HepG2 (cell line): ENCODE data around the gene PEBP1. TPM values are rescaled to one million over a fixed set of nuclear protein-coding genes. Genes with fewer than 3 reads are reported as not detected.

Source experiments
- ETV5 ChIP-seq: IDR thresholded peaks from 2 replicates; pipeline ENCODE4 v1.6.1; 2018; ENCODE audit warnings: missing biosample characterization, missing genetic modification reagents, inconsistent platforms, borderline replicate concordance
- HCFC1 ChIP-seq: fragments of 150-350 bp; IDR thresholded peaks from 2 replicates; pipeline ENCODE4 v1.6.1; 2014; ENCODE audit warnings: low read depth, low read length
- HDAC1 ChIP-seq: sonication (generic); formaldehyde crosslinking; IDR thresholded peaks from 2 replicates; pipeline ENCODE4 v1.5.1; 2020; ENCODE audit warnings: mild to moderate bottlenecking, missing genetic modification reagents
- HHEX ChIP-seq: IDR thresholded peaks from 2 replicates; pipeline ENCODE4 v1.6.1; 2016; ENCODE audit warnings: control low read depth
- JUN ChIP-seq: sonication (generic); formaldehyde crosslinking; IDR thresholded peaks from 2 replicates; pipeline ENCODE4 v1.4.0; 2020; ENCODE audit warnings: mild to moderate bottlenecking, missing genetic modification reagents
- MAFF ChIP-seq: IDR thresholded peaks from 2 replicates; pipeline ENCODE4 v1.6.1; 2011; ENCODE audit warnings: low read depth, low read length, improper control_type of control experiment
- MED8 ChIP-seq: sonication (generic); formaldehyde crosslinking; IDR thresholded peaks from 2 replicates; pipeline ENCODE4 v1.8.1; 2023; ENCODE audit warnings: mild to moderate bottlenecking, missing genetic modification reagents; ENCODE audit not compliant: insufficient replicate concordance
- NPAS2 ChIP-seq: sonication (generic); formaldehyde crosslinking; IDR thresholded peaks from 2 replicates; pipeline ENCODE4 v1.8.0; 2022; ENCODE audit warnings: mild to moderate bottlenecking, missing genetic modification reagents, borderline replicate concordance
- PHB2 ChIP-seq: fragments of 450-650 bp; IDR thresholded peaks from 2 replicates; pipeline ENCODE4 v1.6.1; 2018; ENCODE audit not compliant: partially characterized antibody
- PRDM4 ChIP-seq: sonication (generic); formaldehyde crosslinking; IDR thresholded peaks from 2 replicates; pipeline ENCODE4 v1.9.0; 2021; ENCODE audit warnings: missing genetic modification reagents, borderline replicate concordance
- RARA ChIP-seq: IDR thresholded peaks from 2 replicates; pipeline ENCODE4 v1.6.1; 2016; ENCODE audit warnings: missing genetic modification reagents, missing compliant biosample characterization
- RELA ChIP-seq: sonication (generic); formaldehyde crosslinking; IDR thresholded peaks from 2 replicates; pipeline ENCODE4 v1.4.0; 2020; ENCODE audit warnings: missing genetic modification reagents
- SP5 ChIP-seq: IDR thresholded peaks from 2 replicates; pipeline ENCODE4 v1.6.1; 2016; ENCODE audit warnings: low read depth, borderline replicate concordance
- ZBTB25 ChIP-seq: IDR thresholded peaks from 2 replicates; pipeline ENCODE4 v1.6.1; 2018; ENCODE audit warnings: missing genetic modification reagents
- ZNF496 ChIP-seq: sonication (generic); formaldehyde crosslinking; IDR thresholded peaks from 2 replicates; pipeline ENCODE4 v1.8.1; 2023; ENCODE audit warnings: mild to moderate bottlenecking, moderate library complexity, missing genetic modification reagents; ENCODE audit not compliant: insufficient replicate concordance
- ZNF556 ChIP-seq: sonication (generic); formaldehyde crosslinking; IDR thresholded peaks from 2 replicates; pipeline ENCODE4 v1.4.0; 2020; ENCODE audit warnings: mild to moderate bottlenecking, missing genetic modification reagents, borderline replicate concordance
- ZNF558 ChIP-seq: sonication (generic); formaldehyde crosslinking; IDR thresholded peaks from 2 replicates; pipeline ENCODE4 v1.9.0; 2022; ENCODE audit warnings: mild to moderate bottlenecking, missing genetic modification reagents, borderline replicate concordance
- ZNF878 ChIP-seq: sonication (generic); formaldehyde crosslinking; IDR thresholded peaks from 2 replicates; pipeline ENCODE4 v1.8.1; 2023; ENCODE audit warnings: mild to moderate bottlenecking, missing genetic modification reagents, moderate library complexity
- ZNF891 ChIP-seq: sonication (generic); formaldehyde crosslinking; IDR thresholded peaks from 2 replicates; pipeline ENCODE4 v1.5.0; 2020; ENCODE audit warnings: mild to moderate bottlenecking, missing genetic modification reagents
- ZSCAN25 ChIP-seq: sonication (generic); formaldehyde crosslinking; IDR thresholded peaks from 2 replicates; pipeline ENCODE4 v1.8.0; 2022; ENCODE audit warnings: mild to moderate bottlenecking, missing genetic modification reagents
- ZSCAN31 ChIP-seq: sonication (generic); formaldehyde crosslinking; IDR thresholded peaks from 2 replicates; pipeline ENCODE4 v1.5.0; 2020; ENCODE audit warnings: low read depth, mild to moderate bottlenecking, missing genetic modification reagents
- polyA plus RNA-seq, 8 experiments: library from polyadenylated mRNA; depleted of rRNA in 3 of 8; stranded (reverse) in 7 of 8; unstranded in 1 of 8; fragments of >200 nt; fragmentation: Illumina TruSeq in 4 of 8; extraction: Trizol in 4 of 8; gene quantifications; 2 replicates each; pipeline versions ENCODE4 v1.2.1 to v1.2.3, GENCODE V29; 2011 to 2016; ENCODE audit warnings: low read depth in 4 of 8, missing spikeins in 1 of 8, mixed read lengths in 1 of 8; ENCODE audit not compliant: insufficient read depth in 1 of 8
- total RNA-seq, 5 experiments: library from RNA; depleted of rRNA; stranded (reverse); fragments of >200 nt; fragmentation: Illumina TruSeq; extraction: Trizol; gene quantifications; 2 replicates each; pipeline ENCODE4 v1.2.3, GENCODE V29; 2016; ENCODE audit warnings: low read depth in 1 of 5
- TF ChIP-seq, protein P1 (sequence below): sonication (generic); formaldehyde crosslinking; IDR thresholded peaks from 2 replicates; pipeline ENCODE4 v1.9.0; 2021; ENCODE audit warnings: missing genetic modification reagents, borderline replicate concordance
- TF ChIP-seq, protein P2 (sequence below): sonication (generic); formaldehyde crosslinking; IDR thresholded peaks from 2 replicates; pipeline ENCODE4 v1.4.0; 2020; ENCODE audit warnings: missing genetic modification reagents, borderline replicate concordance

PEBP1 gene
- total and polyA plus RNA-seq, 2 of the 13 experiments (the other 11 are each of a cell fraction or from before 2014, with no cell fraction given) = 538 to 1,505 TPM

GRCh38 chr12:118136559-118137003 is 657 bp downstream of the PEBP1 start (continued):
- TF ChIP-seq ZNF558 (CRISPR knock-in tag) = peak; percentile 68; the same call in 1 of the 2 replicates
- peak; percentile 61; the same call in 1 of the 2 replicates for TF ChIP-seq SP5 (CRISPR knock-in tag)
- no peak for TF ChIP-seq ZNF891 (CRISPR knock-in tag)
- no peak for TF ChIP-seq JUN
- TF ChIP-seq MAFF = no peak
- no peak for TF ChIP-seq ETV5 (CRISPR knock-in tag)
- TF ChIP-seq ZSCAN25 = peak; percentile 39; the same call in 1 of the 2 replicates
- TF ChIP-seq, protein P1, sequence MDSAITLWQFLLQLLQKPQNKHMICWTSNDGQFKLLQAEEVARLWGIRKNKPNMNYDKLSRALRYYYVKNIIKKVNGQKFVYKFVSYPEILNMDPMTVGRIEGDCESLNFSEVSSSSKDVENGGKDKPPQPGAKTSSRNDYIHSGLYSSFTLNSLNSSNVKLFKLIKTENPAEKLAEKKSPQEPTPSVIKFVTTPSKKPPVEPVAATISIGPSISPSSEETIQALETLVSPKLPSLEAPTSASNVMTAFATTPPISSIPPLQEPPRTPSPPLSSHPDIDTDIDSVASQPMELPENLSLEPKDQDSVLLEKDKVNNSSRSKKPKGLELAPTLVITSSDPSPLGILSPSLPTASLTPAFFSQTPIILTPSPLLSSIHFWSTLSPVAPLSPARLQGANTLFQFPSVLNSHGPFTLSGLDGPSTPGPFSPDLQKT (CRISPR knock-in tag) = no peak
- TF ChIP-seq ZBTB25 (CRISPR knock-in tag) = no peak
- TF ChIP-seq NPAS2 (CRISPR knock-in tag) = no peak
- no peak for TF ChIP-seq PRDM4 (CRISPR knock-in tag)
- no peak for TF ChIP-seq ZSCAN31 (CRISPR knock-in tag)
- TF ChIP-seq HDAC1 (CRISPR knock-in tag) = no peak; the same call in 1 of the 2 replicates
- no peak for TF ChIP-seq RELA (CRISPR knock-in tag)
- TF ChIP-seq PHB2 = no peak
- peak; percentile 56 for TF ChIP-seq RARA
- TF ChIP-seq MED8 (CRISPR knock-in tag) = no peak
- no peak for TF ChIP-seq HHEX (CRISPR knock-in tag)
- TF ChIP-seq, protein P2, sequence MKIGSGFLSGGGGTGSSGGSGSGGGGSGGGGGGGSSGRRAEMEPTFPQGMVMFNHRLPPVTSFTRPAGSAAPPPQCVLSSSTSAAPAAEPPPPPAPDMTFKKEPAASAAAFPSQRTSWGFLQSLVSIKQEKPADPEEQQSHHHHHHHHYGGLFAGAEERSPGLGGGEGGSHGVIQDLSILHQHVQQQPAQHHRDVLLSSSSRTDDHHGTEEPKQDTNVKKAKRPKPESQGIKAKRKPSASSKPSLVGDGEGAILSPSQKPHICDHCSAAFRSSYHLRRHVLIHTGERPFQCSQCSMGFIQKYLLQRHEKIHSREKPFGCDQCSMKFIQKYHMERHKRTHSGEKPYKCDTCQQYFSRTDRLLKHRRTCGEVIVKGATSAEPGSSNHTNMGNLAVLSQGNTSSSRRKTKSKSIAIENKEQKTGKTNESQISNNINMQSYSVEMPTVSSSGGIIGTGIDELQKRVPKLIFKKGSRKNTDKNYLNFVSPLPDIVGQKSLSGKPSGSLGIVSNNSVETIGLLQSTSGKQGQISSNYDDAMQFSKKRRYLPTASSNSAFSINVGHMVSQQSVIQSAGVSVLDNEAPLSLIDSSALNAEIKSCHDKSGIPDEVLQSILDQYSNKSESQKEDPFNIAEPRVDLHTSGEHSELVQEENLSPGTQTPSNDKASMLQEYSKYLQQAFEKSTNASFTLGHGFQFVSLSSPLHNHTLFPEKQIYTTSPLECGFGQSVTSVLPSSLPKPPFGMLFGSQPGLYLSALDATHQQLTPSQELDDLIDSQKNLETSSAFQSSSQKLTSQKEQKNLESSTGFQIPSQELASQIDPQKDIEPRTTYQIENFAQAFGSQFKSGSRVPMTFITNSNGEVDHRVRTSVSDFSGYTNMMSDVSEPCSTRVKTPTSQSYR (CRISPR knock-in tag) = no peak
- TF ChIP-seq ZNF878 (CRISPR knock-in tag) = no peak
- no peak for TF ChIP-seq ZNF556 (CRISPR knock-in tag)
- TF ChIP-seq HCFC1 = no peak
- TF ChIP-seq ZNF496 (CRISPR knock-in tag) = no peak
